ENCODE measurements around the gene CHST6.

DNA sequence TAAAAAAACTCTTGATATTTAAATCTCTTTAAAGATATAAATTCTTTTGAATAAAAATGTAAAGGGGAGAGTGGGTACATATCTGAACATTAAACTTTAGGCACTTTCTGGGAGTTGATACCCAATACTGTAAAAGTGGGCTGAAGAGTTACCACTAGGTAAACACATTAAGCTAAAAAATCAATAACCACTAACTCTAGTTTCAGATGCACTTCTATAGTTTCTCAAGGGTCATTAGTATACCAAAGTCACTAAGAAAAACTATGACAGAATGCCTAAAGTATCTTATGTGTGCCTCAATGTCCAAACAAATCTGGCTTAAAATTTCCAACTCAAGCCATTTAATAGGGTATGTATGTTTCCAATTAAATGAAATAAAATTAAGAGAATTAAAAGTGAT lies 48.8 kb downstream of the CHST6 start:
- TF ChIP-seq, protein P1, sequence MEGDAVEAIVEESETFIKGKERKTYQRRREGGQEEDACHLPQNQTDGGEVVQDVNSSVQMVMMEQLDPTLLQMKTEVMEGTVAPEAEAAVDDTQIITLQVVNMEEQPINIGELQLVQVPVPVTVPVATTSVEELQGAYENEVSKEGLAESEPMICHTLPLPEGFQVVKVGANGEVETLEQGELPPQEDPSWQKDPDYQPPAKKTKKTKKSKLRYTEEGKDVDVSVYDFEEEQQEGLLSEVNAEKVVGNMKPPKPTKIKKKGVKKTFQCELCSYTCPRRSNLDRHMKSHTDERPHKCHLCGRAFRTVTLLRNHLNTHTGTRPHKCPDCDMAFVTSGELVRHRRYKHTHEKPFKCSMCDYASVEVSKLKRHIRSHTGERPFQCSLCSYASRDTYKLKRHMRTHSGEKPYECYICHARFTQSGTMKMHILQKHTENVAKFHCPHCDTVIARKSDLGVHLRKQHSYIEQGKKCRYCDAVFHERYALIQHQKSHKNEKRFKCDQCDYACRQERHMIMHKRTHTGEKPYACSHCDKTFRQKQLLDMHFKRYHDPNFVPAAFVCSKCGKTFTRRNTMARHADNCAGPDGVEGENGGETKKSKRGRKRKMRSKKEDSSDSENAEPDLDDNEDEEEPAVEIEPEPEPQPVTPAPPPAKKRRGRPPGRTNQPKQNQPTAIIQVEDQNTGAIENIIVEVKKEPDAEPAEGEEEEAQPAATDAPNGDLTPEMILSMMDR (IDR thresholded peaks at IDR 0.05; ENCODE audit: borderline replicate concordance, extremely low read depth, low read length, poor library complexity, severe bottlenecking), result no peak
- TF ChIP-seq EZH2 (IDR thresholded peaks at IDR 0.05; ENCODE audit: borderline replicate concordance, low read depth, low read length, severe bottlenecking), result no peak

All from DND-41 (cell line).